Mesenchymal stem cell (in vitro differentiated cells and primary cell): Measurements from ENCODE around the gene GAA.
A peak's percentile ranks its signal among the peaks of the same experiment; 100 is the strongest.

Source experiments
- DNase-seq: peaks from one replicate; pipeline ENCODE4 v3.0.0-alpha.2; 2013
- H2AFZ ChIP-seq: one replicate; pipeline ENCODE4 v1.6.1; 2013; ENCODE audit warnings: low read depth, mild to moderate bottlenecking, control low read depth, inconsistent platforms, low read length, moderate library complexity
- H2AK5ac ChIP-seq: 2 replicates; pipeline ENCODE4 v1.6.1; 2013; ENCODE audit warnings: low read length, moderate library complexity, mild to moderate bottlenecking, inconsistent platforms; ENCODE audit not compliant: severe bottlenecking
- H2BK120ac ChIP-seq: one replicate; pipeline ENCODE4 v1.6.1; 2013; ENCODE audit warnings: low read depth, mild to moderate bottlenecking, inconsistent platforms, low read length, moderate library complexity
- H2BK12ac ChIP-seq, 2 experiments: one replicate each; pipeline ENCODE4 v1.6.1; 2013; ENCODE audit warnings: inconsistent platforms in 2 of 2, low read length in 2 of 2, mild to moderate bottlenecking in 2 of 2, moderate library complexity in 2 of 2, control low read depth in 1 of 2
- H2BK15ac ChIP-seq: one replicate; pipeline ENCODE4 v1.6.1; 2013; ENCODE audit warnings: mild to moderate bottlenecking, low read depth, inconsistent platforms; ENCODE audit not compliant: poor library complexity, severe bottlenecking
- H2BK5ac ChIP-seq: 2 replicates; pipeline ENCODE4 v1.6.1; 2013; ENCODE audit warnings: low read depth, mild to moderate bottlenecking, low read length, control low read depth, inconsistent platforms; ENCODE audit not compliant: poor library complexity, severe bottlenecking
- H3K14ac ChIP-seq, 2 experiments: one replicate each; pipeline ENCODE4 v1.6.1; 2013; ENCODE audit warnings: inconsistent platforms in 2 of 2, low read length in 2 of 2, control low read depth in 1 of 2, mild to moderate bottlenecking in 1 of 2, moderate library complexity in 1 of 2
- H3K18ac ChIP-seq, 2 experiments: one replicate each; pipeline ENCODE4 v1.6.1; 2013; ENCODE audit warnings: inconsistent platforms in 2 of 2, low read length in 2 of 2, control low read depth in 1 of 2, low read depth in 1 of 2, mild to moderate bottlenecking in 1 of 2
- H3K23ac ChIP-seq, 2 experiments: one replicate each; pipeline ENCODE4 v1.6.1; 2013; ENCODE audit warnings: inconsistent platforms in 2 of 2, low read length in 2 of 2, mild to moderate bottlenecking in 2 of 2, moderate library complexity in 2 of 2, control low read depth in 1 of 2
- H3K27ac ChIP-seq: 2 replicates; pipeline ENCODE4 v1.5.1; 2013; ENCODE audit warnings: mild to moderate bottlenecking, moderate library complexity, low read length, control low read depth, inconsistent platforms; ENCODE audit not compliant: poor library complexity, severe bottlenecking
- H3K27me3 ChIP-seq, 2 experiments: 2 replicates each; pipeline versions ENCODE4 v1.6.1 to v1.7.0; 2013; ENCODE audit warnings: low read length in 2 of 2, mild to moderate bottlenecking in 2 of 2, moderate library complexity in 2 of 2, control low read depth in 1 of 2, inconsistent platforms in 1 of 2; ENCODE audit not compliant: control insufficient read depth in 1 of 2, insufficient read depth in 1 of 2
- H3K36me3 ChIP-seq, 2 experiments: 2 replicates each; pipeline versions ENCODE4 v1.6.1 to v1.7.0; 2013; ENCODE audit warnings: low read length in 2 of 2, control low read depth in 1 of 2, inconsistent platforms in 1 of 2, low read depth in 1 of 2, mild to moderate bottlenecking in 1 of 2; ENCODE audit not compliant: insufficient read depth in 2 of 2, control insufficient read depth in 1 of 2
- H3K4ac ChIP-seq, 2 experiments: one replicate each; pipeline ENCODE4 v1.6.1; 2013; ENCODE audit warnings: inconsistent platforms in 2 of 2, low read length in 2 of 2, mild to moderate bottlenecking in 2 of 2, moderate library complexity in 2 of 2, control low read depth in 1 of 2, low read depth in 1 of 2
- H3K4me1 ChIP-seq: 2 replicates; pipeline ENCODE4 v1.6.1; 2013; ENCODE audit warnings: low read depth, low read length, control low read depth; ENCODE audit not compliant: control insufficient read depth, insufficient read depth
- H3K4me2 ChIP-seq: 2 replicates; pipeline ENCODE4 v1.6.1; 2013; ENCODE audit warnings: low read length, mild to moderate bottlenecking, inconsistent platforms; ENCODE audit not compliant: poor library complexity, severe bottlenecking
- H3K4me3 ChIP-seq, 2 experiments: 2 replicates each; pipeline versions ENCODE4 v1.5.1 to v1.7.0; 2013; ENCODE audit warnings: low read length in 2 of 2, mild to moderate bottlenecking in 2 of 2, control low read depth in 1 of 2, low read depth in 1 of 2; ENCODE audit not compliant: insufficient read depth in 1 of 2
- H3K79me1 ChIP-seq: replicated peaks from 2 replicates; pipeline ENCODE4 v1.6.1; 2013; ENCODE audit warnings: mild to moderate bottlenecking, control low read depth, low read length, inconsistent platforms; ENCODE audit not compliant: poor library complexity, severe bottlenecking
- H3K9ac ChIP-seq: 2 replicates; pipeline ENCODE4 v1.7.0; 2013; ENCODE audit warnings: mild to moderate bottlenecking, low read length, moderate library complexity
- H3K9me3 ChIP-seq: 2 replicates; pipeline ENCODE4 v1.7.0; 2013; ENCODE audit warnings: mild to moderate bottlenecking, low read length; ENCODE audit not compliant: control insufficient read depth
- H4K8ac ChIP-seq: one replicate; pipeline ENCODE4 v1.6.1; 2013; ENCODE audit warnings: inconsistent platforms, mild to moderate bottlenecking, low read length, moderate library complexity
- H4K91ac ChIP-seq: one replicate; pipeline ENCODE4 v1.6.1; 2013; ENCODE audit warnings: mild to moderate bottlenecking, low read length, inconsistent platforms
- WGBS: methylation state at CpG from one replicate; pipeline ENCODE4 v1.1.7; 2013; ENCODE audit warnings: mixed read lengths; 5-methylcytosine and 5-hydroxymethylcytosine counted together

GAA gene

GRCh38 chr17:80064696-80065095 lies 36.7 kb upstream of the GAA start:
- H3K27me3 ChIP-seq = no peaks in the 10 kb centered on the region
- H2AFZ ChIP-seq = no peak overlapping the region
- H3K4ac ChIP-seq = no peak overlapping the region
- peak; percentile 8 for DNase-seq
- H3K36me3 ChIP-seq = no peaks in the 10 kb centered on the region
- H2AK5ac ChIP-seq = no peak overlapping the region
- H2BK120ac ChIP-seq = no peak overlapping the region
- peak overlapping the region; percentile 1 to 91 for H2BK12ac ChIP-seq
- H3K14ac ChIP-seq = peak overlapping the region in 1 of 2 experiments; percentile 42
- peak overlapping the region; percentile 11 for H3K4me2 ChIP-seq
- 73% methylated on average over 8 of the region's 8 CpGs for WGBS
- no peak overlapping the region for H3K23ac ChIP-seq
- H4K91ac ChIP-seq = peak overlapping the region; percentile 1
- peak overlapping the region; percentile 2 to 30 for H3K18ac ChIP-seq
- no peak overlapping the region for H2BK15ac ChIP-seq
- H3K4me1 ChIP-seq = peaks cover 12% of the 10 kb centered on the region
- H3K79me1 ChIP-seq = no peaks in the 10 kb centered on the region
- no peaks in the 10 kb centered on the region for H3K9me3 ChIP-seq
- peak overlapping the region; percentile 50 for H4K8ac ChIP-seq
- no peak overlapping the region for H3K9ac ChIP-seq
- no peak overlapping the region for H3K27ac ChIP-seq
- H3K4me3 ChIP-seq = no peak overlapping the region
- no peak overlapping the region for H2BK5ac ChIP-seq

GRCh38 chr17:80065478-80066170 lies 35.8 kb upstream of the GAA start:
- H3K4ac ChIP-seq = no peak overlapping the region
- H3K36me3 ChIP-seq = no peaks in the 10 kb centered on the region
- no peak overlapping the region for H2AK5ac ChIP-seq
- H3K27ac ChIP-seq = no peak overlapping the region
- no peak overlapping the region for H3K23ac ChIP-seq
- H3K4me2 ChIP-seq = no peak overlapping the region
- no peak overlapping the region for H3K4me3 ChIP-seq
- no peaks in the 10 kb centered on the region for H3K79me1 ChIP-seq
- H2BK12ac ChIP-seq = peak overlapping the region; percentile 0 to 55
- no peak overlapping the region for H4K91ac ChIP-seq
- no peak overlapping the region for H4K8ac ChIP-seq
- no peak overlapping the region for H2BK120ac ChIP-seq
- no peaks in the 10 kb centered on the region for H3K27me3 ChIP-seq
- no peak overlapping the region for H2AFZ ChIP-seq
- no peak overlapping the region for H3K18ac ChIP-seq
- H3K9ac ChIP-seq = no peak overlapping the region
- no peaks in the 10 kb centered on the region for H3K9me3 ChIP-seq
- peak overlapping the region; percentile 73 for H2BK15ac ChIP-seq
- WGBS = 88% methylated on average over 32 of the region's 32 CpGs
- DNase-seq = no peak
- H3K14ac ChIP-seq = no peak overlapping the region
- H3K4me1 ChIP-seq = peaks cover 12% of the 10 kb centered on the region
- H2BK5ac ChIP-seq = no peak overlapping the region

GRCh38 chr17:80067393-80067986 lies 33.9 kb upstream of the GAA start:
- DNase-seq = no peak
- H2BK15ac ChIP-seq = peak overlapping the region; percentile 62
- 97% methylated on average over 31 of the region's 31 CpGs for WGBS
- no peak overlapping the region for H2AK5ac ChIP-seq
- no peak overlapping the region for H3K4me2 ChIP-seq
- H3K9ac ChIP-seq = no peak overlapping the region
- no peak overlapping the region for H3K4ac ChIP-seq
- no peak overlapping the region for H3K4me3 ChIP-seq
- H3K9me3 ChIP-seq = no peaks in the 10 kb centered on the region
- H4K8ac ChIP-seq = no peak overlapping the region
- no peak overlapping the region for H3K14ac ChIP-seq
- no peak overlapping the region for H3K23ac ChIP-seq
- no peak overlapping the region for H2BK5ac ChIP-seq
- H4K91ac ChIP-seq = no peak overlapping the region
- H3K18ac ChIP-seq = no peak overlapping the region
- H3K27me3 ChIP-seq = no peaks in the 10 kb centered on the region
- H2AFZ ChIP-seq = no peak overlapping the region
- peaks cover 15% of the 10 kb centered on the region for H3K4me1 ChIP-seq
- no peak overlapping the region for H2BK120ac ChIP-seq
- H3K27ac ChIP-seq = no peak overlapping the region
- H3K79me1 ChIP-seq = no peaks in the 10 kb centered on the region
- no peaks in the 10 kb centered on the region for H3K36me3 ChIP-seq
- no peak overlapping the region for H2BK12ac ChIP-seq

GRCh38 chr17:80068301-80069222 lies 32.8 kb upstream of the GAA start:
- WGBS = 54% methylated on average over 23 of the region's 23 CpGs

More at GRCh38 chr17:80068301-80069222, 32.8 kb upstream of the GAA start:
- no peaks in the 10 kb centered on the region for H3K79me1 ChIP-seq
- H2BK12ac ChIP-seq = peak overlapping the region; percentile 18 to 76
- no peak overlapping the region for H2BK15ac ChIP-seq
- no peaks in the 10 kb centered on the region for H3K9me3 ChIP-seq
- H2BK120ac ChIP-seq = peak overlapping the region; percentile 29
- H3K36me3 ChIP-seq = no peaks in the 10 kb centered on the region
- peak overlapping the region; percentile 59 to 78 for H3K18ac ChIP-seq
- no peak overlapping the region for H2BK5ac ChIP-seq
- H3K27me3 ChIP-seq = no peaks in the 10 kb centered on the region
- H3K4me3 ChIP-seq = peak overlapping the region in 1 of 2 experiments; percentile 41
- H3K9ac ChIP-seq = peak overlapping the region; percentile 74
- H3K14ac ChIP-seq = no peak overlapping the region
- no peak overlapping the region for H3K4me2 ChIP-seq
- H3K4ac ChIP-seq = peak overlapping the region in 1 of 2 experiments; percentile 58
- H4K8ac ChIP-seq = peak overlapping the region; percentile 90
- DNase-seq = peak; percentile 85
- H2AK5ac ChIP-seq = no peak overlapping the region
- peaks cover 15% of the 10 kb centered on the region for H3K4me1 ChIP-seq
- H2AFZ ChIP-seq = no peak overlapping the region
- no peak overlapping the region for H3K27ac ChIP-seq
- no peak overlapping the region for H3K23ac ChIP-seq
- peak overlapping the region; percentile 84 for H4K91ac ChIP-seq
